K562 (cell line): ENCODE data around the gene HES4. TPM values are rescaled to one million over a fixed set of nuclear protein-coding genes. Genes with fewer than 3 reads are reported as not detected.

ENCODE experiments used
- GABPB1 ChIP-seq: sonication (generic); formaldehyde crosslinking; IDR thresholded peaks from 2 replicates; pipeline ENCODE4 v1.8.0; 2022; ENCODE audit warnings: mild to moderate bottlenecking, missing genetic modification reagents
- HCFC1 ChIP-seq: IDR thresholded peaks from 2 replicates; pipeline ENCODE4 v1.6.1; 2012; ENCODE audit warnings: low read depth, low read length, improper control_type of control experiment
- IRF2 ChIP-seq: sonication (generic); formaldehyde crosslinking; IDR thresholded peaks from 2 replicates; pipeline ENCODE4 v1.8.1; 2022; ENCODE audit warnings: mild to moderate bottlenecking, missing genetic modification reagents
- MNT ChIP-seq, 2 experiments: fragments of 450-650 bp; conservative IDR thresholded peaks; 2 replicates each; pipeline ENCODE4 v1.6.1; 2017; ENCODE audit warnings: mild to moderate bottlenecking in 2 of 2, moderate library complexity in 2 of 2
- RHOXF2B ChIP-seq: fragments of 250-450 bp; sonication (Bioruptor Pico); conservative IDR thresholded peaks from 2 replicates; pipeline ENCODE4 v1.5.1; 2021
- RNF219 ChIP-seq: fragments of 250-450 bp; sonication (Bioruptor Pico); IDR thresholded peaks from 2 replicates; pipeline ENCODE4 v1.5.0; 2022; ENCODE audit warnings: mild to moderate bottlenecking
- STAG1 ChIP-seq: sonication (generic); formaldehyde crosslinking; IDR thresholded peaks from 2 replicates; pipeline ENCODE4 v1.5.0; 2020; ENCODE audit warnings: missing genetic modification reagents, borderline replicate concordance
- TAF7 ChIP-seq: fragments of 450-650 bp; IDR thresholded peaks from 2 replicates; pipeline ENCODE4 v1.6.1; 2016; ENCODE audit warnings: missing genetic modification characterization, missing compliant biosample characterization
- ZBTB11 ChIP-seq, 3 experiments: fragments of 200-800 bp in 1 of 3; fragments of 250-450 bp in 1 of 3; fragments of 450-650 bp in 1 of 3; sonication (Bioruptor Pico) in 1 of 3; sonication (Bioruptor generic) in 1 of 3; formaldehyde crosslinking in 1 of 3; IDR thresholded peaks; 2 replicates each; pipeline versions ENCODE4 v1.6.1 to v1.8.0; 2016 to 2022; ENCODE audit warnings: mild to moderate bottlenecking in 2 of 3, missing genetic modification characterization in 2 of 3, missing compliant biosample characterization in 1 of 3, moderate library complexity in 1 of 3
- ZBTB9 ChIP-seq: fragments of 450-650 bp; formaldehyde crosslinking; IDR thresholded peaks from 2 replicates; pipeline ENCODE4 v1.4.0; 2020; ENCODE audit warnings: mild to moderate bottlenecking, moderate library complexity
- ZNF134 ChIP-seq: fragments of 250-450 bp; sonication (Bioruptor Pico); conservative IDR thresholded peaks from 2 replicates; pipeline ENCODE4 v1.4.0; 2020
- ZNF146 ChIP-seq: IDR thresholded peaks from one replicate; pipeline ENCODE4 v1.6.1; 2018; ENCODE audit warnings: missing compliant biosample characterization; ENCODE audit not compliant: unreplicated experiment
- ZNF316 ChIP-seq: fragments of 450-650 bp; IDR thresholded peaks from 2 replicates; pipeline ENCODE4 v1.6.1; 2016
- ZNF507 ChIP-seq: conservative IDR thresholded peaks from 2 replicates; pipeline ENCODE4 v1.6.1; 2017; ENCODE audit warnings: missing genetic modification characterization, missing compliant biosample characterization
- polyA plus RNA-seq, 8 experiments: library from polyadenylated mRNA; depleted of rRNA in 4 of 8; stranded (reverse) in 5 of 8; unstranded in 3 of 8; fragments of >200 nt; fragmentation: Nextera tagmentation in 2 of 8; fragmentation: Illumina TruSeq in 1 of 8; extraction: Ambion mirVana in 2 of 8; extraction: Trizol in 1 of 8; gene quantifications; 2 replicates each; pipeline versions ENCODE4 v1.2.1 to v1.2.3, GENCODE V29; 2011 to 2014; ENCODE audit warnings: inconsistent platforms in 1 of 8, missing spikeins in 1 of 8
- total RNA-seq, 7 experiments: library from RNA; depleted of rRNA in 6 of 7; stranded (reverse); fragments of >200 nt in 6 of 7; fragmentation: Illumina TruSeq in 2 of 7; extraction: Trizol in 2 of 7; gene quantifications; 2 replicates each; pipeline versions ENCODE4 v1.2.1 to v1.2.3, GENCODE V29; 2011 to 2021; ENCODE audit warnings: low replicate concordance in 1 of 7
- TF ChIP-seq, protein P1 (sequence below): fragments of 450-650 bp; formaldehyde crosslinking; IDR thresholded peaks from 2 replicates; pipeline ENCODE4 v1.4.0; 2020; ENCODE audit warnings: mild to moderate bottlenecking, mixed read lengths
- TF ChIP-seq, protein P2 (sequence below): fragments of 250-450 bp; sonication (Bioruptor Pico); IDR thresholded peaks from 2 replicates; pipeline ENCODE4 v1.4.0; 2020; ENCODE audit warnings: mild to moderate bottlenecking, moderate library complexity

HES4 gene
- total and polyA plus RNA-seq, 9 of the 15 experiments (the other 6 are each of a cell fraction or from before 2014, with no cell fraction given): 0.21 to 43.7 (median 5.3) TPM; not detected in 2

GRCh38 chr1:966704-967300, 33.1 kb downstream of the HES4 start (continued):
- TF ChIP-seq MNT (conservative IDR thresholded peaks at IDR 0.05) (peak; percentile 92 to 95), RNF219 (no peak), TAF7 (tag) (no peak), ZNF146 (CRISPR knock-in tag) (no peak), ZNF134 (CRISPR knock-in tag) (no peak), ZNF507 (no peak), STAG1 (CRISPR knock-in tag) (no peak), ZNF316 (no peak), RHOXF2B (CRISPR knock-in tag) (no peak), ZBTB9 (peak; percentile 69; the same call in 1 of the 2 replicates), ZBTB11 (CRISPR knock-in tag; IDR thresholded peaks at IDR 0.05) (no peak), HCFC1 (no peak), GABPB1 (CRISPR knock-in tag) (no peak; the same call in 1 of the 2 replicates), IRF2 (CRISPR knock-in tag) (no peak)
- TF ChIP-seq, protein P1, sequence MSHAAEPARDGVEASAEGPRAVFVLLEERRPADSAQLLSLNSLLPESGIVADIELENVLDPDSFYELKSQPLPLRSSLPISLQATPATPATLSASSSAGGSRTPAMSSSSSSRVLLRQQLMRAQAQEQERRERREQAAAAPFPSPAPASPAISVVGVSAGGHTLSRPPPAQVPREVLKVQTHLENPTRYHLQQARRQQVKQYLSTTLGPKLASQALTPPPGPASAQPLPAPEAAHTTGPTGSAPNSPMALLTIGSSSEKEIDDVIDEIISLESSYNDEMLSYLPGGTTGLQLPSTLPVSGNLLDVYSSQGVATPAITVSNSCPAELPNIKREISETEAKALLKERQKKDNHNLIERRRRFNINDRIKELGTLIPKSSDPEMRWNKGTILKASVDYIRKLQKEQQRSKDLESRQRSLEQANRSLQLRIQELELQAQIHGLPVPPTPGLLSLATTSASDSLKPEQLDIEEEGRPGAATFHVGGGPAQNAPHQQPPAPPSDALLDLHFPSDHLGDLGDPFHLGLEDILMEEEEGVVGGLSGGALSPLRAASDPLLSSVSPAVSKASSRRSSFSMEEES (CRISPR knock-in tag): no peak
- TF ChIP-seq, protein P2, sequence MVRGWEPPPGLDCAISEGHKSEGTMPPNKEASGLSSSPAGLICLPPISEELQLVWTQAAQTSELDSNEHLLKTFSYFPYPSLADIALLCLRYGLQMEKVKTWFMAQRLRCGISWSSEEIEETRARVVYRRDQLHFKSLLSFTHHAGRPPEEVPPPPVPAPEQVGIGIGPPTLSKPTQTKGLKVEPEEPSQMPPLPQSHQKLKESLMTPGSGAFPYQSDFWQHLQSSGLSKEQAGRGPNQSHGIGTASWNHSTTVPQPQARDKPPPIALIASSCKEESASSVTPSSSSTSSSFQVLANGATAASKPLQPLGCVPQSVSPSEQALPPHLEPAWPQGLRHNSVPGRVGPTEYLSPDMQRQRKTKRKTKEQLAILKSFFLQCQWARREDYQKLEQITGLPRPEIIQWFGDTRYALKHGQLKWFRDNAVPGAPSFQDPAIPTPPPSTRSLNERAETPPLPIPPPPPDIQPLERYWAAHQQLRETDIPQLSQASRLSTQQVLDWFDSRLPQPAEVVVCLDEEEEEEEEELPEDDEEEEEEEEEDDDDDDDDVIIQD: no peak
